GM23338 (cell line): ENCODE measurements around the gene TRAF1.

Source experiments
- CREB1 ChIP-seq: fragments of 250-450 bp; sonication (Bioruptor Pico); IDR thresholded peaks from 2 replicates; pipeline ENCODE4 v1.5.0; 2020; ENCODE audit warnings: low read depth, mild to moderate bottlenecking, moderate library complexity
- EZH2 ChIP-seq: fragments of 200-600 bp; sonication (generic); IDR thresholded peaks from one replicate; pipeline ENCODE4 v1.8.0; 2017; ENCODE audit warnings: antibody characterized with exemption, mild to moderate bottlenecking, low read depth; ENCODE audit not compliant: unreplicated experiment
- EZH2phosphoT487 ChIP-seq: fragments of 200-600 bp; sonication (generic); IDR thresholded peaks from one replicate; pipeline ENCODE4 v1.8.1; 2018; ENCODE audit warnings: antibody characterized with exemption; ENCODE audit not compliant: unreplicated experiment
- JUNB ChIP-seq: IDR thresholded peaks from one replicate; pipeline ENCODE4 v1.6.1; 2016; ENCODE audit warnings: antibody characterized with exemption; ENCODE audit not compliant: unreplicated experiment
- POLR2AphosphoS5 ChIP-seq: IDR thresholded peaks from 2 replicates; pipeline ENCODE4 v1.6.1; 2016; ENCODE audit warnings: antibody characterized with exemption, low read depth
- TF ChIP-seq, protein P1 (sequence below), 2 experiments: fragments of 200-600 bp in 1 of 2; sonication (generic) in 1 of 2; conservative IDR thresholded peaks; 2 replicates each; pipeline versions ENCODE4 v1.5.1 to v1.6.1; 2016 to 2017; ENCODE audit warnings: antibody characterized with exemption in 2 of 2, low read depth in 2 of 2, mild to moderate bottlenecking in 2 of 2, moderate library complexity in 1 of 2
- TF ChIP-seq, protein P2 (sequence below): IDR thresholded peaks from one replicate; pipeline ENCODE4 v1.6.1; 2018; ENCODE audit warnings: antibody characterized with exemption; ENCODE audit not compliant: unreplicated experiment
- TF ChIP-seq, protein P3 (sequence below): IDR thresholded peaks from 2 replicates; pipeline ENCODE4 v1.6.1; 2016; ENCODE audit warnings: antibody characterized with exemption

DNA sequence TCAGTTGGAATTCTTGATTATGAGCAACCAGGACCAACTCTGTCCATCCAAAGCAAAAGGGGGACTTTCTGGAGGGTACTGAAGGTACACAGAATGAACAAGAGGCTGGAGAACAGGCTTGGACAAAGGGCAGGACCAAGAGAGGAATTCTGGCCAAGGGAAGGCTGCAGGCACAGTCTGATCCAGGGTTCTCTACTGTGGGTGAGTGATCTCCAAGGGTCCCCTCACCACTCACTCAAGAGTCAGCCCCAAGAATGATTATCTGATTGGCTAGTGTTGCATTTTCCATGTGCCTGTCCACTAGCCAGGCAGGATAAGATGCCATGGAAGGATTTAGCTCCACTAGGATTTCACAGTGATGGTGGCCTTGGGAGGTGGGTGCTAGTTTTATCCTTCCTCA, 38.0 kb downstream of the TRAF1 start:
- TF ChIP-seq, protein P1, sequence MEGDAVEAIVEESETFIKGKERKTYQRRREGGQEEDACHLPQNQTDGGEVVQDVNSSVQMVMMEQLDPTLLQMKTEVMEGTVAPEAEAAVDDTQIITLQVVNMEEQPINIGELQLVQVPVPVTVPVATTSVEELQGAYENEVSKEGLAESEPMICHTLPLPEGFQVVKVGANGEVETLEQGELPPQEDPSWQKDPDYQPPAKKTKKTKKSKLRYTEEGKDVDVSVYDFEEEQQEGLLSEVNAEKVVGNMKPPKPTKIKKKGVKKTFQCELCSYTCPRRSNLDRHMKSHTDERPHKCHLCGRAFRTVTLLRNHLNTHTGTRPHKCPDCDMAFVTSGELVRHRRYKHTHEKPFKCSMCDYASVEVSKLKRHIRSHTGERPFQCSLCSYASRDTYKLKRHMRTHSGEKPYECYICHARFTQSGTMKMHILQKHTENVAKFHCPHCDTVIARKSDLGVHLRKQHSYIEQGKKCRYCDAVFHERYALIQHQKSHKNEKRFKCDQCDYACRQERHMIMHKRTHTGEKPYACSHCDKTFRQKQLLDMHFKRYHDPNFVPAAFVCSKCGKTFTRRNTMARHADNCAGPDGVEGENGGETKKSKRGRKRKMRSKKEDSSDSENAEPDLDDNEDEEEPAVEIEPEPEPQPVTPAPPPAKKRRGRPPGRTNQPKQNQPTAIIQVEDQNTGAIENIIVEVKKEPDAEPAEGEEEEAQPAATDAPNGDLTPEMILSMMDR (conservative IDR thresholded peaks at IDR 0.05; ENCODE audit: low read depth in 2 of 2): no peak
- TF ChIP-seq POLR2AphosphoS5 (no peak), EZH2phosphoT487 (no peak), EZH2 (no peak), JUNB (no peak), CREB1 (CRISPR knock-in tag) (no peak)
- TF ChIP-seq, protein P2, sequence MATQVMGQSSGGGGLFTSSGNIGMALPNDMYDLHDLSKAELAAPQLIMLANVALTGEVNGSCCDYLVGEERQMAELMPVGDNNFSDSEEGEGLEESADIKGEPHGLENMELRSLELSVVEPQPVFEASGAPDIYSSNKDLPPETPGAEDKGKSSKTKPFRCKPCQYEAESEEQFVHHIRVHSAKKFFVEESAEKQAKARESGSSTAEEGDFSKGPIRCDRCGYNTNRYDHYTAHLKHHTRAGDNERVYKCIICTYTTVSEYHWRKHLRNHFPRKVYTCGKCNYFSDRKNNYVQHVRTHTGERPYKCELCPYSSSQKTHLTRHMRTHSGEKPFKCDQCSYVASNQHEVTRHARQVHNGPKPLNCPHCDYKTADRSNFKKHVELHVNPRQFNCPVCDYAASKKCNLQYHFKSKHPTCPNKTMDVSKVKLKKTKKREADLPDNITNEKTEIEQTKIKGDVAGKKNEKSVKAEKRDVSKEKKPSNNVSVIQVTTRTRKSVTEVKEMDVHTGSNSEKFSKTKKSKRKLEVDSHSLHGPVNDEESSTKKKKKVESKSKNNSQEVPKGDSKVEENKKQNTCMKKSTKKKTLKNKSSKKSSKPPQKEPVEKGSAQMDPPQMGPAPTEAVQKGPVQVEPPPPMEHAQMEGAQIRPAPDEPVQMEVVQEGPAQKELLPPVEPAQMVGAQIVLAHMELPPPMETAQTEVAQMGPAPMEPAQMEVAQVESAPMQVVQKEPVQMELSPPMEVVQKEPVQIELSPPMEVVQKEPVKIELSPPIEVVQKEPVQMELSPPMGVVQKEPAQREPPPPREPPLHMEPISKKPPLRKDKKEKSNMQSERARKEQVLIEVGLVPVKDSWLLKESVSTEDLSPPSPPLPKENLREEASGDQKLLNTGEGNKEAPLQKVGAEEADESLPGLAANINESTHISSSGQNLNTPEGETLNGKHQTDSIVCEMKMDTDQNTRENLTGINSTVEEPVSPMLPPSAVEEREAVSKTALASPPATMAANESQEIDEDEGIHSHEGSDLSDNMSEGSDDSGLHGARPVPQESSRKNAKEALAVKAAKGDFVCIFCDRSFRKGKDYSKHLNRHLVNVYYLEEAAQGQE: no peak
- TF ChIP-seq, protein P3, sequence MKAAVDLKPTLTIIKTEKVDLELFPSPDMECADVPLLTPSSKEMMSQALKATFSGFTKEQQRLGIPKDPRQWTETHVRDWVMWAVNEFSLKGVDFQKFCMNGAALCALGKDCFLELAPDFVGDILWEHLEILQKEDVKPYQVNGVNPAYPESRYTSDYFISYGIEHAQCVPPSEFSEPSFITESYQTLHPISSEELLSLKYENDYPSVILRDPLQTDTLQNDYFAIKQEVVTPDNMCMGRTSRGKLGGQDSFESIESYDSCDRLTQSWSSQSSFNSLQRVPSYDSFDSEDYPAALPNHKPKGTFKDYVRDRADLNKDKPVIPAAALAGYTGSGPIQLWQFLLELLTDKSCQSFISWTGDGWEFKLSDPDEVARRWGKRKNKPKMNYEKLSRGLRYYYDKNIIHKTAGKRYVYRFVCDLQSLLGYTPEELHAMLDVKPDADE: no peak
